HepG2 (cell line): Measurements from ENCODE around the gene DROSHA.

Experiments
- ATF7-NPFF ChIP-seq: sonication (generic); formaldehyde crosslinking; IDR thresholded peaks from 2 replicates; pipeline ENCODE4 v1.8.1; 2023; ENCODE audit warnings: mild to moderate bottlenecking, low read depth, missing genetic modification reagents, moderate library complexity
- BHLHE40 ChIP-seq: IDR thresholded peaks from 2 replicates; pipeline ENCODE4 v1.6.1; 2011; ENCODE audit warnings: low read length, improper control_type of control experiment
- EP300 ChIP-seq, 3 experiments: sonication (generic) in 1 of 3; formaldehyde crosslinking in 1 of 3; IDR thresholded peaks; 2 replicates each; pipeline versions ENCODE4 v1.5.1 to v1.6.1; 2011 to 2020; ENCODE audit warnings: low read depth in 2 of 3, low read length in 2 of 3, borderline replicate concordance in 1 of 3, improper control_type of control experiment in 1 of 3, mild to moderate bottlenecking in 1 of 3, missing genetic modification reagents in 1 of 3, moderate library complexity in 1 of 3
- FOXJ3 ChIP-seq: sonication (generic); formaldehyde crosslinking; IDR thresholded peaks from 2 replicates; pipeline ENCODE4 v1.4.0; 2020; ENCODE audit warnings: missing genetic modification reagents, mild to moderate bottlenecking, borderline replicate concordance
- PHB2 ChIP-seq: fragments of 450-650 bp; IDR thresholded peaks from 2 replicates; pipeline ENCODE4 v1.6.1; 2018; ENCODE audit not compliant: partially characterized antibody
- POLR2AphosphoS5 ChIP-seq: IDR thresholded peaks from 2 replicates; pipeline ENCODE4 v1.6.1; 2012; ENCODE audit warnings: low read depth, low read length
- TCF7L2 ChIP-seq: IDR thresholded peaks from 2 replicates; pipeline ENCODE4 v1.6.1; 2011; ENCODE audit warnings: mild to moderate bottlenecking, low read depth, low read length, moderate library complexity
- ZNF670 ChIP-seq: sonication (generic); formaldehyde crosslinking; IDR thresholded peaks from 2 replicates; pipeline ENCODE4 v1.8.0; 2022; ENCODE audit warnings: mild to moderate bottlenecking, missing genetic modification reagents, borderline replicate concordance
- TF ChIP-seq, protein P1 (sequence below): sonication (generic); formaldehyde crosslinking; IDR thresholded peaks from 2 replicates; pipeline ENCODE4 v1.4.0; 2020; ENCODE audit warnings: missing genetic modification reagents
- TF ChIP-seq, protein P2 (sequence below): sonication (generic); formaldehyde crosslinking; IDR thresholded peaks from 2 replicates; pipeline ENCODE4 v1.5.0; 2020; ENCODE audit warnings: mild to moderate bottlenecking, missing genetic modification reagents, moderate library complexity
- TF ChIP-seq, protein P3 (sequence below): sonication (generic); formaldehyde crosslinking; IDR thresholded peaks from 2 replicates; pipeline ENCODE4 v1.4.0; 2020; ENCODE audit warnings: low read depth, missing genetic modification reagents

DNA sequence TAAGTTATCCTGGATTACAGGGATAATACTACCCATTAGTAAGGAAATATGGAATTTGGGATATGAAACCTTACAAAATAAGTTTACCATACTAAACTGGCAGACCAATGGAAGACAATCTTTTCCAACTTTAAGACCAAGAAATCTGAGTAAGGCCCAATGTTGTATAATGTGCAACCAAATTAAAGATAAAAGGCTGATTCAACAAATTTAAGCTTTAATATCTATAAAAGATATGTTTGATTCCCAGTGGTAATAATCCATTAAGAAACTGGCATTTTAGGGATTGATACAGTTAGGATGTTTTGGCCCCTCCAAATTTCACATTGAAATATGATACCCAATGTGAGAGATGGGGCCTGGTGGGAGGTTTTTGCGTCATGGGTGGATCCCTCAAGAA is 66.6 kb downstream of the DROSHA start:
- TF ChIP-seq ATF7-NPFF (CRISPR knock-in tag) (no peak), ZNF670 (no peak), POLR2AphosphoS5 (no peak), EP300 (IDR thresholded peaks at IDR 0.05; ENCODE audit: low read depth in 2 of 2, low read length in 2 of 2) (no peak), EP300 (CRISPR knock-in tag; IDR thresholded peaks at IDR 0.05; ENCODE audit: borderline replicate concordance) (no peak), TCF7L2 (no peak), PHB2 (no peak), FOXJ3 (no peak), BHLHE40 (no peak)
- TF ChIP-seq, protein P1, sequence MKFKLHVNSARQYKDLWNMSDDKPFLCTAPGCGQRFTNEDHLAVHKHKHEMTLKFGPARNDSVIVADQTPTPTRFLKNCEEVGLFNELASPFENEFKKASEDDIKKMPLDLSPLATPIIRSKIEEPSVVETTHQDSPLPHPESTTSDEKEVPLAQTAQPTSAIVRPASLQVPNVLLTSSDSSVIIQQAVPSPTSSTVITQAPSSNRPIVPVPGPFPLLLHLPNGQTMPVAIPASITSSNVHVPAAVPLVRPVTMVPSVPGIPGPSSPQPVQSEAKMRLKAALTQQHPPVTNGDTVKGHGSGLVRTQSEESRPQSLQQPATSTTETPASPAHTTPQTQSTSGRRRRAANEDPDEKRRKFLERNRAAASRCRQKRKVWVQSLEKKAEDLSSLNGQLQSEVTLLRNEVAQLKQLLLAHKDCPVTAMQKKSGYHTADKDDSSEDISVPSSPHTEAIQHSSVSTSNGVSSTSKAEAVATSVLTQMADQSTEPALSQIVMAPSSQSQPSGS (CRISPR knock-in tag), result no peak
- TF ChIP-seq, protein P2, sequence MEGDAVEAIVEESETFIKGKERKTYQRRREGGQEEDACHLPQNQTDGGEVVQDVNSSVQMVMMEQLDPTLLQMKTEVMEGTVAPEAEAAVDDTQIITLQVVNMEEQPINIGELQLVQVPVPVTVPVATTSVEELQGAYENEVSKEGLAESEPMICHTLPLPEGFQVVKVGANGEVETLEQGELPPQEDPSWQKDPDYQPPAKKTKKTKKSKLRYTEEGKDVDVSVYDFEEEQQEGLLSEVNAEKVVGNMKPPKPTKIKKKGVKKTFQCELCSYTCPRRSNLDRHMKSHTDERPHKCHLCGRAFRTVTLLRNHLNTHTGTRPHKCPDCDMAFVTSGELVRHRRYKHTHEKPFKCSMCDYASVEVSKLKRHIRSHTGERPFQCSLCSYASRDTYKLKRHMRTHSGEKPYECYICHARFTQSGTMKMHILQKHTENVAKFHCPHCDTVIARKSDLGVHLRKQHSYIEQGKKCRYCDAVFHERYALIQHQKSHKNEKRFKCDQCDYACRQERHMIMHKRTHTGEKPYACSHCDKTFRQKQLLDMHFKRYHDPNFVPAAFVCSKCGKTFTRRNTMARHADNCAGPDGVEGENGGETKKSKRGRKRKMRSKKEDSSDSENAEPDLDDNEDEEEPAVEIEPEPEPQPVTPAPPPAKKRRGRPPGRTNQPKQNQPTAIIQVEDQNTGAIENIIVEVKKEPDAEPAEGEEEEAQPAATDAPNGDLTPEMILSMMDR (CRISPR knock-in tag), result no peak
- TF ChIP-seq, protein P3, sequence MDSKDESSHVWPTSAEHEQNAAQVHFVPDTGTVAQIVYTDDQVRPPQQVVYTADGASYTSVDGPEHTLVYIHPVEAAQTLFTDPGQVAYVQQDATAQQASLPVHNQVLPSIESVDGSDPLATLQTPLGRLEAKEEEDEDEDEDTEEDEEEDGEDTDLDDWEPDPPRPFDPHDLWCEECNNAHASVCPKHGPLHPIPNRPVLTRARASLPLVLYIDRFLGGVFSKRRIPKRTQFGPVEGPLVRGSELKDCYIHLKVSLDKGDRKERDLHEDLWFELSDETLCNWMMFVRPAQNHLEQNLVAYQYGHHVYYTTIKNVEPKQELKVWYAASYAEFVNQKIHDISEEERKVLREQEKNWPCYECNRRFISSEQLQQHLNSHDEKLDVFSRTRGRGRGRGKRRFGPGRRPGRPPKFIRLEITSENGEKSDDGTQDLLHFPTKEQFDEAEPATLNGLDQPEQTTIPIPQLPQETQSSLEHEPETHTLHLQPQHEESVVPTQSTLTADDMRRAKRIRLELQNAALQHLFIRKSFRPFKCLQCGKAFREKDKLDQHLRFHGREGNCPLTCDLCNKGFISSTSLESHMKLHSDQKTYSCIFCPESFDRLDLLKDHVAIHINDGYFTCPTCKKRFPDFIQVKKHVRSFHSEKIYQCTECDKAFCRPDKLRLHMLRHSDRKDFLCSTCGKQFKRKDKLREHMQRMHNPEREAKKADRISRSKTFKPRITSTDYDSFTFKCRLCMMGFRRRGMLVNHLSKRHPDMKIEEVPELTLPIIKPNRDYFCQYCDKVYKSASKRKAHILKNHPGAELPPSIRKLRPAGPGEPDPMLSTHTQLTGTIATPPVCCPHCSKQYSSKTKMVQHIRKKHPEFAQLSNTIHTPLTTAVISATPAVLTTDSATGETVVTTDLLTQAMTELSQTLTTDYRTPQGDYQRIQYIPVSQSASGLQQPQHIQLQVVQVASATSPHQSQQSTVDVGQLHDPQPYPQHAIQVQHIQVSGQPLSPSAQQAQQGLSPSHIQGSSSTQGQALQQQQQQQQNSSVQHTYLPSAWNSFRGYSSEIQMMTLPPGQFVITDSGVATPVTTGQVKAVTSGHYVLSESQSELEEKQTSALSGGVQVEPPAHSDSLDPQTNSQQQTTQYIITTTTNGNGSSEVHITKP (CRISPR knock-in tag), result no peak
